GM12891 (cell line): ENCODE measurements around the gene RAB30.
"Not testable (repeated sequence)": the region's sequence is repeated elsewhere in the genome, so short reads cannot be mapped to it uniquely, and the experiment has no call there.

ENCODE experiments used
- DNase-seq: peaks from one replicate; pipeline ENCODE4 v3.0.0; 2011; ENCODE audit warnings: low spot score; ENCODE audit not compliant: insufficient read length
- FAIRE-seq: peaks from 2 replicates; lab custom pipeline; 2011; peaks lifted over from hg19 to GRCh38; lab: Jason Lieb, UNC
- PAX5 ChIP-seq: IDR thresholded peaks from 2 replicates; pipeline ENCODE4 v1.6.1; 2011; ENCODE audit warnings: low read length, moderate library complexity, mild to moderate bottlenecking; ENCODE audit not compliant: insufficient read depth, severe bottlenecking
- POLR2A ChIP-seq: IDR thresholded peaks from 2 replicates; pipeline ENCODE4 v1.6.1; 2011; ENCODE audit warnings: low read depth, low read length, control low read depth
- POLR2AphosphoS5 ChIP-seq: IDR thresholded peaks from 2 replicates; pipeline ENCODE4 v1.6.1; 2011; ENCODE audit warnings: low read depth, low read length, control low read depth
- POU2F2 ChIP-seq: IDR thresholded peaks from 2 replicates; pipeline ENCODE4 v1.6.1; 2011; ENCODE audit warnings: low read depth, mild to moderate bottlenecking, control low read depth, low read length, moderate library complexity
- SPI1 ChIP-seq: IDR thresholded peaks from 2 replicates; pipeline ENCODE4 v1.6.1; 2011; ENCODE audit warnings: low read depth, low read length, control low read depth
- TAF1 ChIP-seq: IDR thresholded peaks from 2 replicates; pipeline ENCODE4 v1.6.1; 2011; ENCODE audit warnings: low read depth, low read length, control low read depth

Gene RAB30

DNA sequence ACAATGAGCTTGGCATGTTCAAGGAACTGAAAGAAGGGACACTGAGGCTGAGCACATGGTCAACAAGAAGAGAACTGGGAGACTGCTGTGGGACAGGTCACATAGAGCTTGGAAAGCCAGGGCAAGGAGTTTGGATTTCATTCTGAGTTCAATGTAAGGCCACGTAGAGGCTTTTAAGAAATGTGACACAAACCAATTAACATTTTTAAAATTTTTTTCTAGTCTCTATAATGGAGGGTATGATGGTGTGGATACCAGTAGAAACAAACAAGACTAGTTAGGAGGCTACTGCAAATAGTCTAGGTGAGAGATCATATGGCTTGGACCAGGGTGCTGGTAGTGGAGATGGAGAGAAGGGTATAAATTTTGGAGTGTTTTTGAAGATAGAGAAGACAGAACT is 56.7 kb downstream of the RAB30 start:
- FAIRE-seq (no peak), DNase-seq (no peak)
- no peak for TF ChIP-seq SPI1
- no peak for TF ChIP-seq PAX5
- TF ChIP-seq TAF1, result no peak
- TF ChIP-seq POLR2A, result no peak
- TF ChIP-seq POU2F2, result no peak
- TF ChIP-seq POLR2AphosphoS5, result no peak

DNA sequence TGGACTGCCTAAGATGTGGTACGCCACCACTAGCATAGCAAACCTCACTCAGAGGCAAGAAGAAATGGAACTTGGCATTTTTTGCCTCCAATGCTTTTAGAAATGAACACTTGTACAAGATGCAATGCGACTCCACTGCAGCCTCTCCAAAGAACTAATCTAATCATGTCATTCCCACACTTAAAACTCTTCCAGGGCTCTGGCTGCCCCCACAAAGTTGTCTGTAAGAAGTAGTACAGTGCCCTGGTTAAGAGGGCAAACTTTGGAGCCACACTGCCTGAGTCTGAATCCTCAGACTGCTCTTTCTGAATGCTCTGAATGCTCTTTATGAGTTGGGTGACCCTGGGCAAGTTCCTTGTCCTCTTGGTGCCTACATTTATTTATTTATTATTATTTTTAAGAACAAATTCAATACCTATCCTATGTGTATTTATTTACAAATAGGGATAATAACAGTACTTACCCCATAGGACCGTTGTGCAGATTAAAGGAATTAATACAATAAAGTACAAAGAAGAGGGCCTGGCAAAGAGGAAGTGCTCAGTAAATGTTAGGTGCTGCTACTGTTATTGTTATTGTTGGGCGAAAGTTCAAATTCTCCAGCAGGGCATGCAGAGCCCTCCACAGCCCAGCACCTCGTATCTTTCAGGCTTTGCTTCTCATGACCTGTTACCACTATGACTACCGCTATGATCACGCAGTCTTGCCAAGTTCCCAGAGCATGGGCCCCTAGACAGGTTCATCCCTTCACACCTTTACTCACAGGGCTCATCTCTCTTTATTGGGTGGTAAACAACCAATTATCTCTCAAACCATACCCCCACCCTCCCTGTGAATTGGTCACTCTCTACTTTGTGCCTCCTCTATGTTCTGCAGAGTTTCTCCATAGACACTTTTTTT is 59.3 kb downstream of the RAB30 start:
- TF ChIP-seq TAF1 (no peak), SPI1 (peak; percentile 55), POLR2A (no peak), POU2F2 (no peak)
- no peak for DNase-seq
- no peak for FAIRE-seq

DNA sequence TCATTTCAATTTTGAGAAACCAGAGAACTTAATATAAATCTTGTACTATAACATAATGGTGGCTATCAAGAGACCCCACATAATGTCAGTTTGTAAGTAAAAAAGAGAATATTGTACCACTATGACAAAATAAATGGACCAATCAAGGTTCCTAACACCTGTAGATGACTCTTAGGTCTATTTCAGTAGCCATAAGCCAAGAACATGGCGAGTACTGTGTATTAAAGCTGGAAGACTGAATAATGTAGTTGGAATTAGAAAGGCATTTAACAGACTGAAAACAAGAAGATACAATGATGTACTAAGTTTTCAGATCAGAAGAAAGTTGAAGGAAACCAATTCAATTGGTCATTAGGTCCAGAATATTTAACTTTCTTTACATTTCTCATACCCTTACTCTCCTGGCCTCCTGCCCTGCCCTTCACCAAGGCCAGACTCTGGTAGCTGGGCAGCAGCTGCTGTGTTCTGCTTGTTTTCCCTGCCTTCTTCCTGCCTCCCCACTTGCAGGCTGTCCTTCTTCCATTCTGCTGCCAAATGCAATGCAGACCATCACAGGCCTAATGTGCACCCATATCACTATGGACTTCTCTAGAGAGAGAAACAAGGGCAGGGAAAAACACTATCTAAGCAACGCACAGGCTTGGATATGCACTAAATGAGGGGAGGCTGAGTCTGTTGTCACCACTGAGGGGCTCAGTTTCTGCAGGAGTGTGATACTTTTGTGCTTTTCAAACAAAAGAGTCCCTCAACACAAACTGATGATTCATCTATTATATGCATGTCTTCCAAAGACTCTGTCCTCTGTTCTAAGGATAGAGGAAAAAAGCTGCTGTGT is 60.1 kb downstream of the RAB30 start:
- no peak for TF ChIP-seq POU2F2
- no peak for TF ChIP-seq TAF1
- TF ChIP-seq POLR2AphosphoS5, result no peak
- TF ChIP-seq PAX5, result no peak
- TF ChIP-seq POLR2A, result no peak
- TF ChIP-seq SPI1, result no peak
- DNase-seq, result no peak
- no peak for FAIRE-seq

DNA sequence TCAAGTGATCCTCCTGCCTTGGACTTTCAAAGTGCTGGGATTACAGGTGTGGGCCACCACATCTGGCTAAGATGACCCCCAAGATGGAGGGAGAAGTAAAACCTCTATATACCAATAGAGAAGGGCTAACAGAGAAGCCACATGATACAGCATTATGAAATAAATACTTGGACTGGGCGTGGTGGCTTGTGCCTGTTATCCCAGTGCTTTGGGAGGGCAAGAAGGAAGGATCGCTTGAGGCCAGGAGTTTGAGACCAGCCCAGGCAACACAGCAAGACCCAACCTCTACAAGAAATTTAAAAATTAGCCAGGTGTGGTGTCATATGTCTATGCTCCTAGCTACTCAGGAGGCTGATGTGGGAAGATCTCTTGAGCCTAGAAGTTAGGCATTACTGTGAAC is 61.7 kb downstream of the RAB30 start:
- FAIRE-seq (no peak), DNase-seq (no peak)
- TF ChIP-seq SPI1, result no peak
- no peak for TF ChIP-seq POU2F2
- TF ChIP-seq POLR2A, result no peak
- no peak for TF ChIP-seq POLR2AphosphoS5
- no peak for TF ChIP-seq TAF1
- no peak for TF ChIP-seq PAX5

DNA sequence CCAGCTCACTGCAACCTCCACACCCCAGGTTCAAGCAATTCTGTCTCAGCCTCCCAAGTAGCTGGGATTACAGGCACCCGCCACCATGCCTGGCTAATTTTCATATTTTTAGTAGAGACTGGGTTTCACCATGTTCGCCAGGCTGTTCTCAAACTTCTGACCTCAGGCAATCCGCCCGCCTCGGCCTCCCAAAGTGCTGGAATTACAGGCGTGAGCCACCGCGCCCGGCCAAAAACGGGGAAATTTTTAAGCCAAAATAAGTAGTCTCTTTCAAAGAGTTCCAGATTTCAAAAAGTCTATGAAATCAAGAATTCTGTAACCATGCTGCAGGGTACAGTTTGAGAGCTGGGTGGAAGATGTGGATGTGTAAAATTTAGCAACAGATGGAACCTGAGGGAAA is 62.6 kb downstream of the RAB30 start:
- not testable (repeated sequence) for FAIRE-seq, DNase-seq

DNA sequence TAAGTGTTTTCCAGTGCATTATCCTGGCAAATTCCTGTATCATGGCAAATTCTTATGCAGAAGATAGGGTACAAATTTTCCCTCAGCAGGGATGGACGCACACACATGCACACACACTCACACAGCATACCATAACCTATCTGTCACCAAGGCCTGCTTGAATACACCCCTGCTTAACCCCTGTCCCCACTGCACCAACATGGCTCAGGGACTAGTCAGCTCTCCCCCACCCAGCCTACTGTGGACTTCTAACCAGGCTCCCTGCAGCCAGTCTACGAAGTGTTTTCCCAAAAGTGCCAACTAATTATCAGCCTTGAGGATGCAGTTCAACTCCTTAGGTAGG is 63.1 kb downstream of the RAB30 start:
- FAIRE-seq (peak; percentile 33), DNase-seq (no peak)
- TF ChIP-seq POU2F2 (no peak), TAF1 (no peak), PAX5 (no peak), SPI1 (no peak)

DNA sequence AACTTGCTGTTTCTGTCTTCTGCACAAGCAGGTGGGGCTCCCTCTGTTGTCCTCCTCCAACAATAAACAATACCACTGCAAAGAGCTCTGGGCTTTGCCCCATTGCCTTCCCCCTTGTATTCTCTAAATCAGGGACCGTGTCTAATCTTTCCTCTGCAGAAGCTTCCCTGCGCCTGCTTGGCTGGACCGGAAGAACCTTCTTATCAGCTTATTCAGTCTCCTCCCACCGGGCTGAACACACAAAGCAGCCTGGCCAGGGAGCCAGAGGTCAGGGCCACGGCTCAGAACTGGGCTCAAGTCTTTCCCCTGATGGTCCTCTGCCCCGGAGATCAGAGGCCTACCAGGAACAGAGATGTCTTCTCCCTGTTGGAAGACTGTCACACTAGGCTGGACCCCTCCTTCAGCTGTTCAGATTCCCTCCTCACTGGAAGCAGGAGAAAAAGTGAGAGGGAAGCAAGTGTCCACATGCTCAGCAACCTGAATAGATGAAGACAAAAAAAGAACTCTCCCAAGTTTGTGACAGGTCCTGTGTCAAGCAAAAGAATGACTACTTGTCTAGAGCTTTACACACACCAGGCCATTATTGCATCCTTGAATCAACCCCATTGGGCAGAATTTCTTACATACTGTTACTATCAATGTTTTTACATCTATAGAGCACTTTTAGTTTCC is 63.7 kb downstream of the RAB30 start:
- peak; percentile 78 for FAIRE-seq
- TF ChIP-seq PAX5, result peak; percentile 58
- TF ChIP-seq POLR2A, result no peak
- TF ChIP-seq TAF1, result no peak
- DNase-seq, result no peak

DNA sequence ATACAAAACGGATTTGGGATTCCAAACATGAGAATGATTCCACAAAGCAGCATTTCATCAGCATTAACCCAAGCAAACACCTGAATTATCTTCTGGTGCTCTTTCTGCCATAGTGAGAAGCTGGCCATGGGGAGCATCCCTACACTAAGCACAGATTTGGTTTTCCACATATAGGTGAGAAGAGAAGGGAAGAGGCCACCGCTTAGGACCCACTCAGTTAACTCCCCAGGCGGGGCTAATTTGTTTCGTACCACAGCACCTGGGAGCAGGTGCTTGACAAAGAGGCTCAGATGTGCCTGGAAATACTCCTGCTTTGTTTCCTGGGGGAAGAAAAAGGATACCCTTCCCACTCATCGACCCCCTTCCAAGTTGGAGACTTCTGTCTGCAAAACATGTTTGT is 64.2 kb downstream of the RAB30 start:
- TF ChIP-seq POLR2A (no peak), SPI1 (no peak), PAX5 (no peak), TAF1 (no peak), POU2F2 (no peak), POLR2AphosphoS5 (no peak)
- DNase-seq (no peak), FAIRE-seq (no peak)

DNA sequence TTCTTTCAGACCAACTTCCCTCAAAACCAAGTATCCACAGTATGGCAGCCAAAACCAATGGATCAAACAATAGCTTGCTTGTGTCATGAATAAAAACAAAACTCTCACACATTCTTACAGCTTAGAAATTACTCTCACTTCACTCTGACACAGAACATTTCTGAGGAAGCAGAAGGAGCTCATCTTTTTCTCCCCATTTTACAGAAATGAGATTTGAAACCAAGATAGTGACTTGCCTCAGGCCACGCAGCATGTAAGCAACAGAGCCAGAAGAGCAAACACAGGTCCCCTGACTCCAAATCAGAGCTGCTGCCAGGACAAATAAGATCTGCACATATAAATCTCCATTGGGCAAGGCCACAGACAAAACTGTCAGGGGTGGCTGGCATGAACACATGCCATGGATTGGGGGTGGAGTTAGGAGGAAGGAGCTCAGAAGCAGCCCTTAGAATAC is 64.8 kb downstream of the RAB30 start:
- TF ChIP-seq TAF1 (no peak; the same call in 1 of the 2 replicates), SPI1 (peak; percentile 66)
- FAIRE-seq, result peak; percentile 88
- DNase-seq, result no peak

DNA sequence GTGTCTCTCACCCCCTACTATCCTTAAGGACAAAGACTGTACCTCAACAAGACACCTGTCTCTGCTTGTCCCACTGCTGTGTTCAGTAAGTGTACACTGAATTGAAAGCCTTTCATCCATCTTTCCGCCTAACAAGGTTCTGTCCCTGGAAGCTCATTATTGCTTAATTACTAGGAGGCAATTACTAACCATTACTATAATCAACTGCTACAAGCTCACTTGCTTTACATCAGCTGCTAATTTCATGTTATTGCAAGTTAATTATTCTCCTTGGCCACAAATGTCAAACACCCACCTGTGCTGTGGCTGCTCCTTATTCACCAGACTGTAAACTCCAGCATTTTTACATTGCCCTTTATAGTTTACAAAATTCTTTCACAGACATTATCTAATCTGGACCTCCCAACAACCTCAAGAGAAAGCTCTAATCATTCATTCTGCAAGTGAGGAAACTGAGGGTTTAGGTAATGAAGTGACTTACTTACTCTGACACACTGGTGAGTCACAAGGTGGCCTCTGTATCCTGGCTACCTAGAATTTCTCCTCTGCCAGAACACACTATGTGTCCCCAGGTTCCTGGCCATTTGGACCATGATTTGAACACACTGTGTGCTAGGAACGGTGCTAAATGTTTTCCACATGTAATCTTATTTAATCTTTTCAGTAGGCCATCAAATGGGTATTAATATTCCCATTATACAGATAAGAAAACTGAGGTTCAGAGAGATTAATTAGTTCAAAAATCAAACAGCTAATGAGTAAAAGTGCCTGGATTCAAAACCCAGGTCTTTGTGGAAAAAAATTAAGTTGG is 66.7 kb downstream of the RAB30 start:
- no peak for FAIRE-seq
- no peak for TF ChIP-seq POLR2A
- DNase-seq, result no peak
